Small intestine (tissue), 7 donors: ENCODE results near the gene EFEMP1. TPM values are rescaled to one million over a fixed set of nuclear protein-coding genes. Genes with fewer than 3 reads are reported as not detected.
A peak's percentile ranks its signal among the peaks of the same experiment; 100 is the strongest.

ENCODE experiments used
- DNase-seq, 2 donors: peaks; one replicate each; pipeline versions ENCODE4 v3.0.0 to v3.0.0-alpha.2; 2013
- FAIRE-seq: peaks from 2 replicates; lab custom pipeline; 2012; peaks lifted over from hg19 to GRCh38; lab: Jason Lieb, UNC
- H3K27ac ChIP-seq, 3 donors: one replicate each; pipeline ENCODE4 v1.5.1; 2013; ENCODE audit warnings: low read length in 2 of 3, mild to moderate bottlenecking in 2 of 3, control low read depth in 1 of 3, inconsistent platforms in 1 of 3, low read depth in 1 of 3, moderate library complexity in 1 of 3
- H3K27me3 ChIP-seq, 3 donors: one replicate each; pipeline ENCODE4 v1.6.1; 2013; ENCODE audit warnings: low read length in 3 of 3, inconsistent platforms in 1 of 3; ENCODE audit not compliant: control insufficient read depth in 3 of 3, insufficient read depth in 3 of 3
- H3K36me3 ChIP-seq, 3 donors: one replicate each; pipeline ENCODE4 v1.6.1; 2013; ENCODE audit warnings: low read length in 3 of 3, inconsistent platforms in 1 of 3, low read depth in 1 of 3, mild to moderate bottlenecking in 1 of 3, moderate library complexity in 1 of 3; ENCODE audit not compliant: control insufficient read depth in 3 of 3, insufficient read depth in 2 of 3
- H3K4me1 ChIP-seq, 3 donors: one replicate each; pipeline ENCODE4 v1.6.1; 2013; ENCODE audit warnings: low read length in 2 of 3, inconsistent platforms in 1 of 3, low read depth in 1 of 3, mild to moderate bottlenecking in 1 of 3, moderate library complexity in 1 of 3; ENCODE audit not compliant: control insufficient read depth in 3 of 3, insufficient read depth in 2 of 3
- H3K4me3 ChIP-seq, 3 donors: one replicate each; pipeline ENCODE4 v1.5.1; 2013; ENCODE audit warnings: low read length in 3 of 3, control low read depth in 1 of 3, inconsistent platforms in 1 of 3, low read depth in 1 of 3, mild to moderate bottlenecking in 1 of 3, moderate library complexity in 1 of 3
- H3K9me3 ChIP-seq, 2 donors: one replicate each; pipeline ENCODE4 v1.6.1; 2013; ENCODE audit warnings: low read depth in 1 of 2, low read length in 1 of 2; ENCODE audit not compliant: control insufficient read depth in 2 of 2, insufficient read depth in 1 of 2
- WGBS, 3 donors: extraction: QIAGEN DNeasy Blood & Tissue Kit; methylation state at CpG; one replicate each; pipeline ENCODE4 v1.1.7; 2013; 5-methylcytosine and 5-hydroxymethylcytosine counted together
- polyA plus RNA-seq, 4 donors: library from polyadenylated mRNA; stranded (reverse) in 3 of 4; unstranded in 1 of 4; fragments of 200-250 nt in 3 of 4; fragments of 120-200 nt in 1 of 4; gene quantifications; one replicate each; pipeline versions ENCODE4 v1.2.1 to v1.2.3, GENCODE V29; 2013
- donor health status: healthy with polysubstance abuse.
- donor health status: control.
- donor health status: control.
- donor health status: Bipolar disorder and iron deficiency.
- donor health status: healthy.

The EFEMP1 gene
- polyA plus RNA-seq, 4 donors: 0.89 to 50.1 (median 13.5) TPM

GRCh38 chr2:55901941-55902340, 21.6 kb downstream of the EFEMP1 start:
- FAIRE-seq (no peak), DNase-seq (no peak)
- no peak overlapping the region for H3K27ac ChIP-seq
- peaks cover 0 to 3% (median 0%) of the 10 kb centered on the region in 3 donors for H3K4me1 ChIP-seq
- no peaks in the 10 kb centered on the region for H3K9me3 ChIP-seq
- no peaks in the 10 kb centered on the region for H3K36me3 ChIP-seq
- no peaks in the 10 kb centered on the region for H3K27me3 ChIP-seq
- WGBS, 3 donors: 59 to 71% (median 69%) methylated on average over 2 of the region's 2 CpGs
- no peak overlapping the region for H3K4me3 ChIP-seq

GRCh38 chr2:55901322-55901721, 22.3 kb downstream of the EFEMP1 start:
- 17 to 38% (median 24%) methylated on average over 1 of the region's 1 CpG for WGBS, 3 donors
- H3K36me3 ChIP-seq: no peaks in the 10 kb centered on the region
- H3K4me3 ChIP-seq: no peak overlapping the region
- no peak overlapping the region for H3K27ac ChIP-seq
- H3K27me3 ChIP-seq: no peaks in the 10 kb centered on the region
- FAIRE-seq (no peak), DNase-seq (peak in 1 of 2 donors; percentile 26)
- no peaks in the 10 kb centered on the region for H3K9me3 ChIP-seq
- peaks cover 0 to 3% (median 0%) of the 10 kb centered on the region in 3 donors for H3K4me1 ChIP-seq

- no peak for DNase-seq
- Histone ChIP-seq H3K27ac (no peak overlapping the region), H3K36me3 (no peaks in the 10 kb centered on the region), H3K4me1 (peaks cover 0 to 3% (median 0%) of the 10 kb centered on the region in 3 donors), H3K27me3 (no peaks in the 10 kb centered on the region), H3K4me3 (no peak overlapping the region), H3K9me3 (no peaks in the 10 kb centered on the region)
- FAIRE-seq: no peak
- WGBS, 3 donors: 70 to 85% (median 72%) methylated on average over 2 of the region's 2 CpGs
These were observed 23.7 kb downstream of the EFEMP1 start for GRCh38 chr2:55899881-55900280.

DNA sequence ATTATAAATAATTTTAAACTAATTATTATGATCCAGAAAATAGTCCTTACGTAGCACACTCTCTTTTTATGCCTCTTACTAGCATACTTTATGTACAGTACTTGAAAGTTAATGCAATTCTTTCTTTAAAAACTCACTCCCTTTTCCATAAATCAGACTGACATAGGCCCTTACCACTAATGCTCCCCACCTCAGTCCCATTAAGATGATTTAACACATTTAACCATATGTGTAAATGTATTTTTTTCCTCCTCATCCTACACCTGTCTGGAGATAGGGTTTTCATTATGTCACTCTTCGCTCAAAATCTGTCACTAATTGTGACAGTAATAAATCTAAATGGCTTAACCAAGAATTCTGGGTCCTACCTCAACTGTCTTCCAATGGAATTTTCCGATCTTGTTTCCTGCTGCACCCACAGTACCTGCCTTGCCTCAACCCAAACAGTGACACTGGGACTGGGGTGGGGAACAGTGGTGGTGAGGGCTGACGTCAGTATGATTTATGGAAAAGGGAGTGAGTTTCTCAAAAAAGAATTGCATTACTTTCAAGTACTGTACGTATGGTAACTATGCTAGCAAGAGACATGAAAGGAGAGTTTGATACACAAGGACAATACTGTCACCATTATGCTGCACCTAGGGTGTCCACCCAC, 25.1 kb downstream of the EFEMP1 start:
- DNase-seq: no peak
- no peak for FAIRE-seq
- WGBS, 3 donors: 84 to 87% (median 84%) methylated on average over 5 of the region's 5 CpGs
- no peak overlapping the region for H3K27ac ChIP-seq
- no peaks in the 10 kb centered on the region for H3K9me3 ChIP-seq
- H3K27me3 ChIP-seq: no peaks in the 10 kb centered on the region
- H3K4me3 ChIP-seq: no peak overlapping the region
- H3K4me1 ChIP-seq: peaks cover 0 to 3% (median 0%) of the 10 kb centered on the region in 3 donors
- no peaks in the 10 kb centered on the region for H3K36me3 ChIP-seq

- DNase-seq: no peak
- no peaks in the 10 kb centered on the region for H3K9me3 ChIP-seq
- H3K27me3 ChIP-seq: no peaks in the 10 kb centered on the region
- no peak overlapping the region for H3K4me3 ChIP-seq
- H3K36me3 ChIP-seq: no peaks in the 10 kb centered on the region
- peaks cover 0 to 2% (median 0%) of the 10 kb centered on the region in 3 donors for H3K4me1 ChIP-seq
- no peak for FAIRE-seq
- H3K27ac ChIP-seq: no peak overlapping the region
These were observed 26.9 kb downstream of the EFEMP1 start for GRCh38 chr2:55896633-55897032.

DNA sequence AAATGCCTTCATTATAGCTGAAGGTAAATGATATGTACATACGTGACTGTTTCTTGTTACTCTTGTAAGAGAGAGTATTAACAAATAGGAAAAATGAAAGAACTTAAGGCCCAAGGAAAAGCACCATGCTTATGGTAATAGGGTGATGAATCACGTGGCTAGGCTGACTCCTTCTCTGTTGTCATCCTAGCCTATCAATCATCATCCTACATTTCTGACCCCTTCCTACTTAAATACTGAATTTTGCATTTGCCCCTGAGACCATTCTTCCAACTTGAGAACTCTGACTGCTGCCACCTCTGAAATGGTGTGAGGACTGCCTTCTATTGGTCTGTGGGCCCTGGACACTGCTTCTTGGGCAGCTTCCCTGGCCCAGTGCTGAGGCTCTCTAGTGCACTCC, 28.9 kb downstream of the EFEMP1 start:
- no peaks in the 10 kb centered on the region for H3K36me3 ChIP-seq
- FAIRE-seq: no peak
- no peak overlapping the region for H3K4me3 ChIP-seq
- no peaks in the 10 kb centered on the region for H3K27me3 ChIP-seq
- no peaks in the 10 kb centered on the region for H3K9me3 ChIP-seq
- no peak overlapping the region for H3K27ac ChIP-seq
- H3K4me1 ChIP-seq: no peaks in the 10 kb centered on the region
- WGBS, 3 donors: 62 to 86% (median 71%) methylated on average over 2 of the region's 2 CpGs
- no peak for DNase-seq

- Histone ChIP-seq H3K27ac (no peak overlapping the region), H3K9me3 (no peaks in the 10 kb centered on the region), H3K36me3 (no peaks in the 10 kb centered on the region), H3K4me3 (no peak overlapping the region), H3K4me1 (no peaks in the 10 kb centered on the region), H3K27me3 (no peaks in the 10 kb centered on the region)
- FAIRE-seq (no peak), DNase-seq (no peak)
- WGBS, 3 donors: 48 to 64% (median 49%) methylated on average over 2 of the region's 2 CpGs
These were observed 31.9 kb downstream of the EFEMP1 start for GRCh38 chr2:55891671-55892094.

- FAIRE-seq: no peak
- H3K4me3 ChIP-seq: no peak overlapping the region
- no peak overlapping the region for H3K27ac ChIP-seq
- 81 to 93% (median 88%) methylated on average over 3 of the region's 3 CpGs for WGBS, 3 donors
- no peaks in the 10 kb centered on the region for H3K27me3 ChIP-seq
- H3K36me3 ChIP-seq: no peaks in the 10 kb centered on the region
- H3K4me1 ChIP-seq: no peaks in the 10 kb centered on the region
- no peak for DNase-seq
- no peaks in the 10 kb centered on the region for H3K9me3 ChIP-seq
These were observed 34.6 kb downstream of the EFEMP1 start for GRCh38 chr2:55888936-55889335.
